ACC112 (cell line): ENCODE results near the gene KRT4.
A peak's percentile ranks its signal among the peaks of the same experiment; 100 is the strongest.

Source experiments
- H2AFZ ChIP-seq: fragments of 200-600 bp; sonication (generic); one replicate; pipeline ENCODE4 v1.6.0; 2017; ENCODE audit warnings: antibody characterized with exemption, low read length; ENCODE audit not compliant: unreplicated experiment
- H3K27ac ChIP-seq: fragments of 200-600 bp; sonication (generic); 2 replicates; pipeline ENCODE4 v1.5.1; 2014; ENCODE audit warnings: low read depth, mild to moderate bottlenecking, antibody characterized with exemption, low read length, moderate library complexity
- H3K27me3 ChIP-seq: fragments of 200-600 bp; sonication (generic); 2 replicates; pipeline ENCODE4 v1.6.1; 2014; ENCODE audit warnings: mild to moderate bottlenecking, antibody characterized with exemption, low read length, moderate library complexity, mixed read lengths; ENCODE audit not compliant: insufficient read depth
- H3K36me3 ChIP-seq: fragments of 200-600 bp; sonication (generic); 2 replicates; pipeline ENCODE4 v1.6.1; 2016; ENCODE audit warnings: mild to moderate bottlenecking, antibody characterized with exemption, low read length, moderate library complexity, mixed read lengths; ENCODE audit not compliant: insufficient read depth
- H3K4me1 ChIP-seq: fragments of 200-600 bp; sonication (generic); one replicate; pipeline ENCODE4 v1.6.1; 2016; ENCODE audit warnings: low read length, mixed read lengths; ENCODE audit not compliant: insufficient read depth, unreplicated experiment, control insufficient read depth
- H3K4me3 ChIP-seq: fragments of 200-600 bp; sonication (generic); 2 replicates; pipeline ENCODE4 v1.5.1; 2014; ENCODE audit warnings: mild to moderate bottlenecking, low read depth, low read length
- H3K79me2 ChIP-seq: fragments of 200-600 bp; sonication (generic); one replicate; pipeline ENCODE4 v1.6.0; 2016; ENCODE audit warnings: low read length; ENCODE audit not compliant: control insufficient read depth, unreplicated experiment, insufficient read depth

KRT4 gene

DNA sequence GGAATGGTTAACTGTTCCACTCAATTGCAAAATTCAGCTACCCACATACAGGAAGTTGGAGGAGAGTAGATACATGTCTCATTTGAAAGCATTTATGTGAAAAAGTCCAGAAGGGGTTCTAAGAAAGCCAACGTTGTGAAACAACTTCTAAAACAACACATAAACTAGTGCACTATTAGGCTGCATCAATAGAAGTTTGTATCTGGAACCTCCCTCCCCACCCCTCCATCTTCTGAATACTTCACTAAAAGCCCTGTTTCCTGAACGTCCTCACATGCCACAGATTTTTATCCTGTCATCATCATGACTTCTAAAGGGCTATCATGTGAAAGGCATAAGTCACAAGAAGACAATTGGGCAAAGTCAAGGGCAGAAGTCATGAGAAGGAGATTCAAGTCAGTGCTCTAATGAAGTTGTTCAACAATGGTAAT lies 14.7 kb upstream of the KRT4 start:
- Histone ChIP-seq H2AFZ (no peak overlapping the region), H3K27me3 (no peaks in the 10 kb centered on the region), H3K36me3 (no peaks in the 10 kb centered on the region), H3K4me3 (no peak overlapping the region), H3K79me2 (no peaks in the 10 kb centered on the region), H3K27ac (no peak overlapping the region), H3K4me1 (no peaks in the 10 kb centered on the region)

DNA sequence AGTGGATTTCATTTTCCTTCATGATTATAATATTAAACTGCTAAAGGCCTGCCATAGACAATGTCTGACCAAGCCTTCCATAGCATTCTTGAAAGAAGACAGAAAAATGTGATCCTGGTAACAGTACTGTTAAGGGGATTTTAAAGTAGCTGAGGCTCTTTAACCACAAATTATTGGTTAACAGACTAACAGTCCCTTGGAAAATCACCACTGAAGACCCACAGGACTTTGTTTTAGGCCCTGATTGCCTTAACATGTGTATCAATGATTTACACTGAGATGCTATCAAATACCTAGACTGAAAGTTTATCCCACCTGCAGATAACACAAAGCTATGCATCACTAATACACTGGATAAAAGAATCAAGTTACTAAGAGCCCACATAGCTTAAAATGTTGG lies 14.2 kb upstream of the KRT4 start:
- H3K79me2 ChIP-seq, result no peaks in the 10 kb centered on the region
- no peaks in the 10 kb centered on the region for H3K27me3 ChIP-seq
- no peaks in the 10 kb centered on the region for H3K4me1 ChIP-seq
- H2AFZ ChIP-seq, result no peak overlapping the region
- no peaks in the 10 kb centered on the region for H3K36me3 ChIP-seq
- no peak overlapping the region for H3K27ac ChIP-seq
- no peak overlapping the region for H3K4me3 ChIP-seq

DNA sequence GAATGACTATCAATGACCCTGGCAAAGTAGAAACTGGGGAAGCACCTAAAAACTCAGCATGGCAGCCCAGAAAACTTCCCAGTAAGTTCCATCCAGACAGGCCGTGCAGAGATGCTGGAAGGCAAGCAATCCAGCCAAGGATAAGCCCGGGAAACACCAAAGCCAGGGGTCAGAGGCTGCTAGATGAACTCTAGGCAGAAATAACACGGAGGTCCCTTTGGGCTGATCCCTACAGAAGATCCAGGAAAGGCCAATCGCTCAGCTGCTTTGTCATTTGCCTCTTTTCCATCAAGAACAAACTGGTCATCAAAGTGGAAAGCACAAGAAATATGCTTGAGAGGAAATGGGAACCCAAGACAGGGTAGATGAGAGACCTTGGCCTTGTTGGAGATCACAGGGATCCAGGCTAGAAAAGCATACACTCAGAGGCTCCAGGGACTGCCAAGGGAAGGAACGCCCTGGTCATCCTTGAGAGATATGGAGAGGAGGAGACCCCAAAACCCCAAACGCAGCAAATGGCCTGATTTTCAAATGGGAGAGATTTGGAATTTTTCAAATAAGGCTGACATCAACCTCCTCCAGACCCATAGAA lies 13.7 kb upstream of the KRT4 start:
- Histone ChIP-seq H3K79me2 (no peaks in the 10 kb centered on the region), H2AFZ (no peak overlapping the region), H3K4me1 (no peaks in the 10 kb centered on the region), H3K4me3 (no peak overlapping the region), H3K27me3 (no peaks in the 10 kb centered on the region), H3K36me3 (no peaks in the 10 kb centered on the region), H3K27ac (no peak overlapping the region)

DNA sequence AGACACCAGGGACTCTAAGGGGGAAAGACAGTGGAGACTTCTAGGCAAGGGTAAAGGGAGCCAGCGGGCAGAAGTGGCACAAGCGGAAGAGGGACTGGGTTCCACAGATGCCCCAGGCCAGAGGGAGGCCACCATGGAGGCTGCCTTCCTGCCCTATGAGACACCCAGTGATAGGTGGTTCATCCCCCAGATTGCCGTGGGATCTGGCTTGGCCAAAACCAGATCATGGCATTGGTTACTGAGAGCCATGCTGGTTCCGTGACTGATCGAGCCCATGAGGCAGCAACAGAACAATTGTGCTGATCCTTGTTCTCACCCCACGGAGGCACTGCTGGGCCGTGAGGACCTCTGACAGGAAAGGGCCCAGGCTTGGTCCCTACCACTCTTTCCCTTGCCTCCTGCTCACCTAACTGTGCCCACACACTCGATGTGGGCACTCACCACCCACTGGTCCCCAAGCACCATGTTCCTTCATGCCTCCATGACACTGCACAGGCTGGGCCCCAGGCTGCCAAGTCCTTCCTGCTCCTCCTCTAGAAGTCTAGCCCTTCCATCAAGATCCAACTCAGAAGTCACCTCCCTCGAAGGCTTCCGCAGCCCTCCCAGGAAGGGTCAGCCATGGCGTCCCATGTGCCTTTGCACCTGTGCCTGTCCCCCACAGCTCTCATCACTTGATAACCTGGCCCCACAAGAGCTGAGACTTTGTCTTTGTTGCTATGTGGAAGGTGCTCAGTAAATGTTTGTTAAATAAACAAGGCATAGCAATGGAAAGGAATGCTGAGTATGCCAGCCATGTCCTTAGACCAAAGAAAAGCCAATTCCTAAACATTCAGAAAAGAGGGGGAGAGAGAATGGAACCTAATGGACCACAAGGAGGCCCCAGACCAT lies 12.9 kb upstream of the KRT4 start:
- Histone ChIP-seq H3K36me3 (no peaks in the 10 kb centered on the region), H3K79me2 (no peaks in the 10 kb centered on the region), H3K4me3 (no peak overlapping the region), H2AFZ (no peak overlapping the region), H3K27ac (no peak overlapping the region), H3K4me1 (peaks cover 7% of the 10 kb centered on the region), H3K27me3 (no peaks in the 10 kb centered on the region)

DNA sequence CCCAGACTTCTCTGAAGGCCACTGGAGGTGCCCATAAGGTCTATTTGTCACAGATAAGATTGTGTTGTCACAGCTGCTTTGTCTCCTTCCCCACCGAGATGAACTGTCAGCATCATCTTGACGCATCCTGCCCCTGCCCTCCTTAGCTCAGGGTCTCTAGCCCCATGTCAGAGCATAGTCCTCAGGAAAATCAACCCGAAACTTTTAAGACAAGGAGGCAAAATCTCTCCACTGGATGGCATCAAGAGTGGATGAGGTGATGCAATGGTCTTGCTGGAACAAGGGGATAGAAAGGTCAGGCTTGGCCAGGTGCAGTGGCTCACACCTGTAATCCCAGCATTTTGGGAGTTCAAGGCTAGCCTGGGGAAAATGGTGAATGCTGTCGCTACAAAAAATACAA lies 12.0 kb upstream of the KRT4 start:
- Histone ChIP-seq H3K27ac (no peak overlapping the region), H3K27me3 (no peaks in the 10 kb centered on the region), H3K79me2 (no peaks in the 10 kb centered on the region), H3K4me1 (peaks cover 7% of the 10 kb centered on the region), H2AFZ (no peak overlapping the region), H3K36me3 (no peaks in the 10 kb centered on the region), H3K4me3 (no peak overlapping the region)

DNA sequence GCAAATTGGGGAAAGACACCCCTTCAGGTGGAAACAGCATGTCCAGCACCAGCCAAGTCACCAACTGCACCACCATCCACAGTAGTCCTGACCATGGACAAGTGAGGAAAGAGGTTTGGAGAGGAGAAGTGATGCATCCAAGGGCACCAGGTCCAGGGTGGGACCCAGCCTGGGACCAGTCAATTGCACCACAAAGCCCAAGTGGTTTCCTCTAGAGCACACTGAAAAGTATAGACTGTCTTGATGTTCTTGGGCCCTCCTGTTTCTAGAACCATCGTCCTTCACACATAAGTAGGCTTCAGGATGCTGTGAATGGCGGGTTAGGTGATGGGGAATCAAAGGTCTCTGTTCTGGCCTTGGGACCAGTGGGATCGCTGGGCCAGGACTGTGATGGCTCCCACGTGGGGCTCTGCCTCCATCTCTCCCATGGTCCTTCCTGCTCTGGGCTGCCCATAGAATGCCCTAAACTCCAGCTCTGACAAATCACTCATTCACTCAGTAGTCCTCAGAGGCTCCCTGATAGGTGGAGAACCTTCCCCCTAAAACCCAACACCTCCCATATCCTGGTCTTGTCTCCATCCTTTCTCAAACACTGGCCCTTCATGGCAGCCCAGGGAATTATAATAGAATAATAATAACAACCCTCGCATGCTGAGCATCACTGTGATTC lies 11.0 kb upstream of the KRT4 start:
- Histone ChIP-seq H3K4me1 (peaks cover 7% of the 10 kb centered on the region), H2AFZ (no peak overlapping the region), H3K36me3 (no peaks in the 10 kb centered on the region), H3K27ac (no peak overlapping the region), H3K27me3 (no peaks in the 10 kb centered on the region), H3K79me2 (no peaks in the 10 kb centered on the region), H3K4me3 (no peak overlapping the region)

DNA sequence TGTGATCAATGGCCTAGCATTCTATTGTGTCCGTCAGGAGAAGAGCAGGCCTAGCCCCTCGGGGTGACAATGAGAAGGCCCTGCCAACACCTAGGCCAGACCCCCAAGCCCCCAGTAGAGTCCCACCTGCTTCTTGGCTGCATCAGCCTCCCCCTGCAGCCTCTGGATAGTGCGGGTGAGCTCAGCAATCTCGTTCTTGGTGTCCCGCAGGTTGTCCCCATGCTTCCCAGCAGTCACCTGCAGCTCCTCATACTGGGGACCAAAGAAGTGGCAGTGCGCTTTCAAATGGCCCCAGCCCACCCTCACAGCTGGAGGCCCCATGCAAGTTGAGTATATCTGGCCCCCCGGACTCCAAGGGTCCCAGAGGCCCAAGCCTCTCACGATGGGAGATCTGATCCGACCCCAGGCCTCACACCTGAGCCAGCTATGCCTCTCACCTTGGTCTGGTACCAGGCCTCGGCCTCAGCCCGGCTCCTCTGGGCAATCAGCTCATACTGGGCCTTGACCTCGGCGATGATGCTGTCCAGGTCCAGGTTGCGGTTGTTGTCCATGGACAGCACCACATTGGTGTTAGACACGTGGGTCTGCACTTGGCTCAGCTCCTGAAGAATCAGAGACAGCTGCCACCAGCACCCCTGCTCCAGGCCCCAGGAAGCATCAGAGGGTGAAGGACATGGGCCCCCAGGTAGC lies 10.0 kb upstream of the KRT4 start:
- no peak overlapping the region for H3K27ac ChIP-seq
- H3K79me2 ChIP-seq, result no peaks in the 10 kb centered on the region
- H2AFZ ChIP-seq, result no peak overlapping the region
- no peaks in the 10 kb centered on the region for H3K36me3 ChIP-seq
- H3K4me3 ChIP-seq, result no peak overlapping the region
- H3K4me1 ChIP-seq, result peaks cover 7% of the 10 kb centered on the region
- H3K27me3 ChIP-seq, result peaks cover 9% of the 10 kb centered on the region

DNA sequence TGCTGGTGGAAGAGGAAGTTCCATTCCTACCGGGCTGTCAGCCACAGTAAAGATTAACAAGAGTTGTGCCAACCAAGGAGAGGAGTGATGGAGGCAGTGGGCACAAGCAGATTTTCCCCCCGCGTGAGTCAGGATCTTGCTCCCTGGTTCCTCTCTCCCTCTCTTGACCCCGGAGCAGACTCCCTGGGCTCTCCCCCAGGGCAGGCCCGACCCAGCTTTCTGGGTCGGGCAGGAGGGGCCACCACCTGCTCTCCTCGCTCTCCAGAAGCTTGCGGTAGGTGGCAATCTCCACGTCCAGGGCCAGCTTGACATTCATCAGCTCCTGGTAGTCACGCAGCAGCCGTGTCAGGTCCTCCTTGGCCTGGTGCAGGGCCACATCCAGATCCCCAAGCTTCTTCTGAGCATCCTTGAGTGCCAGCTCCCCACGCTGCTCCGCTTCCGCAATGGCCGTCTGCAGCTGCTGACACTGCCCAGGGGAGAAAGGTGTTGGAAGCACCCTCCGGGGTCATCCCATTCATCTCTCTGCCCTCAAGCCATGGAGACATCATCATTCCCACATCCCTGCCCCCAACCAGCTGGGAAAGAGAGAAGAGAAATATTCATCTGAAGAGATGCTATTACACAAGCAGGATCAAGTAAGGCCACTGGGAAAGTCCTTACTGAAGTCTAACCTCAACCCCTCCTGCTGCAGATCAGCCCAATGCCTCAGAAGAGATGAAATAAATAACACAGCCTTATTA lies 9.0 kb upstream of the KRT4 start:
- Histone ChIP-seq H3K36me3 (no peaks in the 10 kb centered on the region), H3K27me3 (peaks cover 18% of the 10 kb centered on the region), H3K4me1 (peaks cover 7% of the 10 kb centered on the region), H3K27ac (no peak overlapping the region), H2AFZ (no peak overlapping the region), H3K79me2 (no peaks in the 10 kb centered on the region), H3K4me3 (no peak overlapping the region)

DNA sequence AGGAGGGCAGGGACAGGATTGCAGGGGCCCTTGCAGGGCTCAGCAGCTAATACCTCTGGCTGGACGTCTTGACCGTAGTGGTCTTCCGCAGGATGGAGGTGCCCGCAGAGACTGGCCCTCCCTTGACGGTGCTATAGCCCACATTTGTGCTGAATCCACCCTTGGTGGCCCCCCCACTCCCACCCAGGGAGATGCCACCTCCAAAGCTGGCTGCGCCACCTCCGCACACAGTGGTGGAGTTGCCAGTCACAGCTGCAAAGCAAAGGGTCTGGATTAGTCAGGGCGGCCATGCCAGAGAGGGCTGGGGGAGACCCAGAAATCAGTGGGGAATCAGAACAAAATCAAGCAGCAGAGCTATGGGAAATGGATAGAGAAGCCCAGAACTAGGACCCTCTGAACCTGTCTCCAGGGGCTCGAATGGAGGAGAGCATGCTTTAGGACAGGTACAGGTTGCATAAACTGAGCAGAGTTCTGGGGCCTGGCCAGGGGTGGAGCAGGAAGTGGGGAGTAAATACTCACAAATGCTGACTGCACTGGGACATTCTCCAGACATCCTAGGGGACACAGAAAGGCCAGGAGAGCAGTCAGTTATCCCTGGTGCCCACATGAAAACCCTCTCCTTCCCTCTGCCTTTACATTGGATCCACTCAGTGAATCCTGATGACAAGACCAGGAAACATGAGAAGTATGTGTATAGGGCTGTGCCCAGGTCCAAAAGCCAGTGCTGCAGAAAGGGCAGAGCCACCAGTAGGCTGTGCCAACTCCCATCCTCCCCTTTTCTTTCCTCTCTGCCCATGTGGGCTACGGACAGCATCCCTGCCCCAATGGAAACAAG lies 8.1 kb upstream of the KRT4 start:
- H2AFZ ChIP-seq, result peak overlapping the region; percentile 13
- peaks cover 27% of the 10 kb centered on the region for H3K27me3 ChIP-seq
- peaks cover 7% of the 10 kb centered on the region for H3K4me1 ChIP-seq
- no peak overlapping the region for H3K4me3 ChIP-seq
- no peaks in the 10 kb centered on the region for H3K36me3 ChIP-seq
- no peak overlapping the region for H3K27ac ChIP-seq
- H3K79me2 ChIP-seq, result no peaks in the 10 kb centered on the region
